PC-3 (cell line): ENCODE measurements around the gene C10orf120.

Experiments used
- EZH2phosphoT487 ChIP-seq: fragments of 300-600 bp; sonication (generic); IDR thresholded peaks from 2 replicates; pipeline ENCODE4 v1.6.1; 2018; ENCODE audit warnings: mild to moderate bottlenecking, antibody characterized with exemption, low read length, borderline replicate concordance
- TF ChIP-seq, protein P1 (sequence below): fragments of 300-600 bp; sonication (generic); conservative IDR thresholded peaks from 2 replicates; pipeline ENCODE4 v1.5.1; 2017; ENCODE audit warnings: antibody characterized with exemption, low read depth, mild to moderate bottlenecking, low read length

DNA sequence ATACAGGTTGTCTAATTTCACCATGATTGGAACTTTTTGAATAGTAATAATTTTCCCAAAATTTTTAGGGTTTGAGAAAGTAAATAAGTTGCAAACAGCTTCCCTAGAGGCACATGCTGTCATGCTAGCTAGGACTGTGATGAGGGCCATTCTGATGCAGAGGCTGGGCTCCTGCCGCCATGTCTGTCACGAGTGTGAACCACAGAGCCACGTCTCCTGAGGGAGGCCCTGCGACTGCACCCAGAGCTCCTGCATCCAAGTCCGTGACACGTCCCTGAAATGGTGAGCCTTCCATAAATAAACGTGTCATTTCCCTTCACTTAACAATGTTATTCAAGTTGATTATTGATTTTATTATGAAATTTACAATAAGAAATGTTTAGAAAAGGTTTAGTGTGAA lies 40.0 kb downstream of the C10orf120 start:
- TF ChIP-seq EZH2phosphoT487 = no peak
- TF ChIP-seq, protein P1, sequence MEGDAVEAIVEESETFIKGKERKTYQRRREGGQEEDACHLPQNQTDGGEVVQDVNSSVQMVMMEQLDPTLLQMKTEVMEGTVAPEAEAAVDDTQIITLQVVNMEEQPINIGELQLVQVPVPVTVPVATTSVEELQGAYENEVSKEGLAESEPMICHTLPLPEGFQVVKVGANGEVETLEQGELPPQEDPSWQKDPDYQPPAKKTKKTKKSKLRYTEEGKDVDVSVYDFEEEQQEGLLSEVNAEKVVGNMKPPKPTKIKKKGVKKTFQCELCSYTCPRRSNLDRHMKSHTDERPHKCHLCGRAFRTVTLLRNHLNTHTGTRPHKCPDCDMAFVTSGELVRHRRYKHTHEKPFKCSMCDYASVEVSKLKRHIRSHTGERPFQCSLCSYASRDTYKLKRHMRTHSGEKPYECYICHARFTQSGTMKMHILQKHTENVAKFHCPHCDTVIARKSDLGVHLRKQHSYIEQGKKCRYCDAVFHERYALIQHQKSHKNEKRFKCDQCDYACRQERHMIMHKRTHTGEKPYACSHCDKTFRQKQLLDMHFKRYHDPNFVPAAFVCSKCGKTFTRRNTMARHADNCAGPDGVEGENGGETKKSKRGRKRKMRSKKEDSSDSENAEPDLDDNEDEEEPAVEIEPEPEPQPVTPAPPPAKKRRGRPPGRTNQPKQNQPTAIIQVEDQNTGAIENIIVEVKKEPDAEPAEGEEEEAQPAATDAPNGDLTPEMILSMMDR = no peak
